SK-N-SH (cell line): ENCODE data around the gene SP1. TPM values are rescaled to one million over a fixed set of nuclear protein-coding genes. Genes with fewer than 3 reads are reported as not detected.

Experiments
- CTCF ChIA-PET: fragments of 300-600, 350-600 bp; formaldehyde crosslinking; extraction: SDS; loops from one replicate; lab custom pipeline; 2021; lab: Yijun Ruan, JAX
- POLR2A ChIA-PET: fragments of 350-600 bp; sonication (Branson Sonifier 250); formaldehyde crosslinking; extraction: SDS; loops from one replicate; lab custom pipeline; 2020; ENCODE audit warnings: antibody characterized with exemption, inconsistent platforms; lab: Yijun Ruan, JAX
- DNase-seq: peaks from one replicate; pipeline ENCODE4 v3.0.0; 2012
- H2AFZ ChIP-seq: fragments of 200-600 bp; sonication (generic); 2 replicates; pipeline ENCODE4 v1.8.1; 2016; ENCODE audit warnings: antibody characterized with exemption, mild to moderate bottlenecking, low read depth
- H3F3A ChIP-seq: fragments of 200-600 bp; sonication (generic); replicated peaks from 2 replicates; pipeline ENCODE3; 2016; ENCODE audit warnings: antibody characterized with exemption, mild to moderate bottlenecking; ENCODE audit not compliant: insufficient read depth
- H3K27ac ChIP-seq, 2 experiments: fragments of 200-500 bp in 1 of 2; fragments of 200-600 bp in 1 of 2; sonication (Bioruptor generic) in 1 of 2; sonication (generic), shearing (Covaris generic) in 1 of 2; 2 replicates each; pipeline versions ENCODE4 v1.5.1 to v1.6.1; 2014 to 2016; ENCODE audit warnings: low read depth in 2 of 2, inconsistent platforms in 1 of 2, low read length in 1 of 2, mild to moderate bottlenecking in 1 of 2, mixed read lengths in 1 of 2
- H3K27me3 ChIP-seq: fragments of 200-600 bp; sonication (generic), shearing (Covaris generic); 2 replicates; pipeline ENCODE4 v1.6.1; 2016; ENCODE audit warnings: mixed run types; ENCODE audit not compliant: insufficient read depth
- H3K36me3 ChIP-seq, 2 experiments: fragments of 200-500 bp in 1 of 2; fragments of 200-600 bp in 1 of 2; sonication (Bioruptor generic) in 1 of 2; sonication (generic) in 1 of 2; replicated peaks in 1 of 2; 2 replicates each; pipeline versions ENCODE3 to v1.5.1; 2014 to 2016; ENCODE audit warnings: low read length in 1 of 2, mild to moderate bottlenecking in 1 of 2; ENCODE audit not compliant: insufficient read depth in 2 of 2, control insufficient read depth in 1 of 2
- H3K4me1 ChIP-seq, 2 experiments: fragments of 200-500 bp in 1 of 2; fragments of 200-600 bp in 1 of 2; sonication (Bioruptor generic) in 1 of 2; sonication (generic), shearing (Covaris generic) in 1 of 2; 2 replicates each; pipeline versions ENCODE4 v1.5.1 to v1.6.1; 2014 to 2016; ENCODE audit warnings: low read depth in 1 of 2, low read length in 1 of 2, mixed run types in 1 of 2; ENCODE audit not compliant: insufficient read depth in 2 of 2, control insufficient read depth in 1 of 2
- H3K4me2 ChIP-seq: fragments of 200-600 bp; sonication (generic), shearing (Covaris generic); 2 replicates; pipeline ENCODE4 v1.6.1; 2017; ENCODE audit warnings: mixed run types
- H3K4me3 ChIP-seq, 2 experiments: fragments of 200-500 bp in 1 of 2; fragments of 200-600 bp in 1 of 2; sonication (Bioruptor generic) in 1 of 2; sonication (generic), shearing (Covaris generic) in 1 of 2; 2 replicates each; pipeline versions ENCODE4 v1.5.1 to v1.8.1; 2014 to 2016; ENCODE audit warnings: low read depth in 2 of 2, inconsistent platforms in 1 of 2, low read length in 1 of 2, mild to moderate bottlenecking in 1 of 2, mixed read lengths in 1 of 2, moderate library complexity in 1 of 2
- H3K79me2 ChIP-seq: fragments of 200-600 bp; sonication (generic); 2 replicates; pipeline ENCODE4 v1.8.1; 2017; ENCODE audit warnings: mild to moderate bottlenecking; ENCODE audit not compliant: insufficient read depth
- H3K9ac ChIP-seq: fragments of 200-600 bp; sonication (generic); 2 replicates; pipeline ENCODE4 v1.6.1; 2017; ENCODE audit warnings: mixed run types
- H3K9me2 ChIP-seq: fragments of 200-600 bp; sonication (generic); 2 replicates; pipeline ENCODE4 v1.6.1; 2017; ENCODE audit warnings: mixed run types
- H3K9me3 ChIP-seq: fragments of 200-600 bp; sonication (generic); 2 replicates; pipeline ENCODE4 v1.6.1; 2017; ENCODE audit warnings: mixed run types, mild to moderate bottlenecking, moderate library complexity
- H4K20me1 ChIP-seq: fragments of 200-600 bp; sonication (generic); 2 replicates; pipeline ENCODE4 v1.6.1; 2017; ENCODE audit warnings: mild to moderate bottlenecking, mixed run types; ENCODE audit not compliant: insufficient read depth
- CHD2 ChIP-seq: fragments of 150-350 bp; IDR thresholded peaks from 2 replicates; pipeline ENCODE4 v1.6.1; 2018; ENCODE audit warnings: low read length; ENCODE audit not compliant: partially characterized antibody
- GATA2 ChIP-seq: sonication (generic); formaldehyde crosslinking; IDR thresholded peaks from 2 replicates; pipeline ENCODE4 v1.5.0; 2020; ENCODE audit warnings: mild to moderate bottlenecking, missing genetic modification reagents
- POLR2AphosphoS5 ChIP-seq: IDR thresholded peaks from 2 replicates; pipeline ENCODE4 v1.6.1; 2012; ENCODE audit warnings: low read depth, low read length
- RCOR1 ChIP-seq: fragments of 150-350 bp; IDR thresholded peaks from 2 replicates; pipeline ENCODE4 v1.6.1; 2017; ENCODE audit warnings: antibody characterized with exemption, low read length
- RFX5 ChIP-seq: IDR thresholded peaks from 2 replicates; pipeline ENCODE4 v1.6.1; 2012; ENCODE audit warnings: mild to moderate bottlenecking, improper control_type of control experiment, low read length
- RXRA ChIP-seq: IDR thresholded peaks from 2 replicates; pipeline ENCODE4 v1.4.0; 2012; ENCODE audit warnings: low read depth, mild to moderate bottlenecking, borderline replicate concordance
- WGBS: methylation state at CpG from one replicate; pipeline ENCODE4 v1.1.6; 2017; ENCODE audit warnings: low lambda C conversion rate; 5-methylcytosine and 5-hydroxymethylcytosine counted together
- polyA plus RNA-seq, 3 experiments: library from polyadenylated mRNA; depleted of rRNA; stranded (reverse); fragments of >200 nt; gene quantifications; 2 replicates each; pipeline ENCODE4 v1.2.3, GENCODE V29; 2012

Gene SP1
- polyA plus RNA-seq, 1 of the 3 experiments (the other 2 are of a cell fraction): 12.9 TPM

- H3K27ac ChIP-seq: no peak overlapping the region
- H3K4me3 ChIP-seq: no peak overlapping the region
- ChIA-PET POLR2A (interaction anchor here (0.6 to 1.3 kb wide), 7 partner anchors 9 to 143 kb away, joined by 3 to 6 read pairs (median 3); partner anchors contain the start of gene AAAS), CTCF (interaction anchor here (0.8 to 1.6 kb wide), 3 partner anchors 9 to 28 kb away, joined by 3 to 7 read pairs (median 6); no protein-coding TSS in a partner anchor)
- peaks cover 56% of the 10 kb centered on the region for H3F3A ChIP-seq
- H3K27me3 ChIP-seq: no peaks in the 10 kb centered on the region
- peaks cover 96 to 99% of the 10 kb centered on the region in 2 experiments for H3K36me3 ChIP-seq
- H3K9me3 ChIP-seq: no peaks in the 10 kb centered on the region
- WGBS: 74% methylated on average over 5 of the region's 5 CpGs
- no peak overlapping the region for H2AFZ ChIP-seq
- DNase-seq: no peak
- H3K9me2 ChIP-seq: no peaks in the 10 kb centered on the region
- H4K20me1 ChIP-seq: peaks cover 94% of the 10 kb centered on the region
- H3K4me1 ChIP-seq: peaks cover 4 to 7% of the 10 kb centered on the region in 2 experiments; a peak in 2 of 4 replicates
- no peak overlapping the region for H3K9ac ChIP-seq
- TF ChIP-seq RXRA (no peak), RFX5 (no peak), POLR2AphosphoS5 (0 out of 2 replicates have a peak, but pooled peaks have one; percentile 6)
- H3K79me2 ChIP-seq: peaks cover 97% of the 10 kb centered on the region
- H3K4me2 ChIP-seq: no peak overlapping the region
Observed at GRCh38 chr12:53463802-53464560, 84.0 kb downstream of the SP1 start.

GRCh38 chr12:53464685-53465418 lies 84.9 kb downstream of the SP1 start:
- no peak for DNase-seq
- Histone ChIP-seq H3K4me2 (no peak overlapping the region), H3F3A (peaks cover 55% of the 10 kb centered on the region), H3K27me3 (no peaks in the 10 kb centered on the region), H2AFZ (no peak overlapping the region), H3K36me3 (peaks cover 96 to 98% of the 10 kb centered on the region in 2 experiments), H3K4me1 (peaks cover 4% of the 10 kb centered on the region in 2 experiments; a peak in 2 of 4 replicates), H3K9me3 (no peaks in the 10 kb centered on the region), H3K4me3 (no peak overlapping the region), H3K9me2 (no peaks in the 10 kb centered on the region), H3K9ac (no peak overlapping the region), H3K79me2 (peaks cover 96% of the 10 kb centered on the region), H4K20me1 (peaks cover 88% of the 10 kb centered on the region), H3K27ac (no peak overlapping the region)
- 94% methylated on average over 8 of the region's 11 CpGs for WGBS
- POLR2A ChIA-PET: interaction anchor here (0.6 to 1.3 kb wide), 6 partner anchors 8 to 143 kb away, joined by 3 to 6 read pairs (median 4); partner anchors contain the start of gene AAAS
- CTCF ChIA-PET: interaction anchor here (0.8 to 1.6 kb wide), 3 partner anchors 10 to 27 kb away, joined by 3 to 7 read pairs (median 6); no protein-coding TSS in a partner anchor
- no peak for TF ChIP-seq GATA2 (CRISPR knock-in tag)
- 0 out of 2 replicates have a peak, but pooled peaks have one; percentile 11 for TF ChIP-seq POLR2AphosphoS5

- H3K79me2 ChIP-seq: peaks cover 96% of the 10 kb centered on the region
- no peak overlapping the region for H3K9ac ChIP-seq
- no peak overlapping the region; a peak in 1 of 4 replicates for H3K27ac ChIP-seq
- CTCF ChIA-PET: interaction anchor here (1.0 to 3.0 kb wide), 4 partner anchors 11 to 14 kb away, joined by 3 to 16 read pairs (median 4); partner anchors contain the start of gene PCBP2
- H3K4me2 ChIP-seq: no peak overlapping the region
- WGBS: 63% methylated on average over 2 of the region's 2 CpGs
- H3K36me3 ChIP-seq: peaks cover 95 to 97% of the 10 kb centered on the region in 2 experiments
- peaks cover 60% of the 10 kb centered on the region for H3F3A ChIP-seq
- POLR2A ChIA-PET: interaction anchor here (0.8 to 1.3 kb wide), 2 partner anchors 7 to 9 kb away, joined by 3 to 4 read pairs; no protein-coding TSS in a partner anchor
- no peaks in the 10 kb centered on the region for H3K9me3 ChIP-seq
- H3K27me3 ChIP-seq: no peaks in the 10 kb centered on the region
- DNase-seq: no peak
- TF ChIP-seq CHD2 (no peak), POLR2AphosphoS5 (0 out of 2 replicates have a peak, but pooled peaks have one; percentile 14), RCOR1 (no peak)
- no peaks in the 10 kb centered on the region for H3K9me2 ChIP-seq
- H3K4me3 ChIP-seq: no peak overlapping the region
- peaks cover 86% of the 10 kb centered on the region for H4K20me1 ChIP-seq
- peaks cover 0 to 4% of the 10 kb centered on the region in 2 experiments; a peak in 1 of 4 replicates for H3K4me1 ChIP-seq
- no peak overlapping the region for H2AFZ ChIP-seq
Observed at GRCh38 chr12:53465679-53466078, 85.7 kb downstream of the SP1 start.

Other genes starting within 250 kb of the SP1 start
- gene ZNF740, start 199.5 kb upstream of the SP1 start, polyA plus RNA-seq (2012; rRNA removed): 14.6 and 21.8 TPM in 2 replicates
- 32.2 and 45.4 TPM in 2 replicates for gene CSAD, start 199.3 kb upstream of the SP1 start, polyA plus RNA-seq (2012; rRNA removed)
- gene ITGB7, start 172.9 kb upstream of the SP1 start, polyA plus RNA-seq (2012; rRNA removed): 0.25 and 0.31 TPM in 2 replicates
- 35.0 and 36.6 TPM in 2 replicates for gene RARG, start 148.0 kb upstream of the SP1 start, polyA plus RNA-seq (2012; rRNA removed)
- 6.9 and 8.6 TPM in 2 replicates for gene ESPL1, start 111.9 kb upstream of the SP1 start, polyA plus RNA-seq (2012; rRNA removed)
- 1,198 and 1,880 TPM in 2 replicates for gene PFDN5, start 84.6 kb upstream of the SP1 start, polyA plus RNA-seq (2012; rRNA removed)
- 93.5 and 101 TPM in 2 replicates for gene MYG1, start 80.5 kb upstream of the SP1 start, polyA plus RNA-seq (2012; rRNA removed)
- 64.9 and 70.6 TPM in 2 replicates for gene AAAS, start 58.6 kb upstream of the SP1 start, polyA plus RNA-seq (2012; rRNA removed)
- not detected in 2 replicates for gene SP7, start 43.8 kb upstream of the SP1 start, polyA plus RNA-seq (2012; rRNA removed)
- 0.03 and 0.06 TPM in 2 replicates for gene AMHR2, start 43.7 kb downstream of the SP1 start, polyA plus RNA-seq (2012; rRNA removed)
- gene PRR13, start 61.6 kb downstream of the SP1 start, polyA plus RNA-seq (2012; rRNA removed): 58.5 and 59.3 TPM in 2 replicates
- 336 and 368 TPM in 2 replicates for gene PCBP2, start 71.9 kb downstream of the SP1 start, polyA plus RNA-seq (2012; rRNA removed)
- 57.6 and 80.9 TPM in 2 replicates for gene MAP3K12, start 119.3 kb downstream of the SP1 start, polyA plus RNA-seq (2012; rRNA removed)
- gene TARBP2, start 121.1 kb downstream of the SP1 start, polyA plus RNA-seq (2012; rRNA removed): 57.8 and 69.8 TPM in 2 replicates
- 0.13 TPM in 1 of 2 replicates, not detected in the other for gene NPFF, start 127.3 kb downstream of the SP1 start, polyA plus RNA-seq (2012; rRNA removed)
- gene ATF7, start 246.2 kb downstream of the SP1 start, polyA plus RNA-seq (2012; rRNA removed): 12.8 and 17.3 TPM in 2 replicates